GM12891 (cell line): Measurements from ENCODE around the gene KCNMA1.

Experiments
- PAX5 ChIP-seq: IDR thresholded peaks from 2 replicates; pipeline ENCODE4 v1.6.1; 2011; ENCODE audit warnings: low read length, moderate library complexity, mild to moderate bottlenecking; ENCODE audit not compliant: insufficient read depth, severe bottlenecking
- POLR2A ChIP-seq: IDR thresholded peaks from 2 replicates; pipeline ENCODE4 v1.6.1; 2011; ENCODE audit warnings: low read depth, low read length, control low read depth
- POLR2AphosphoS5 ChIP-seq: IDR thresholded peaks from 2 replicates; pipeline ENCODE4 v1.6.1; 2011; ENCODE audit warnings: low read depth, low read length, control low read depth
- SPI1 ChIP-seq: IDR thresholded peaks from 2 replicates; pipeline ENCODE4 v1.6.1; 2011; ENCODE audit warnings: low read depth, low read length, control low read depth
- TAF1 ChIP-seq: IDR thresholded peaks from 2 replicates; pipeline ENCODE4 v1.6.1; 2011; ENCODE audit warnings: low read depth, low read length, control low read depth

- TF ChIP-seq SPI1 (no peak), TAF1 (no peak), POLR2AphosphoS5 (no peak), POLR2A (no peak), PAX5 (no peak)
Observed at GRCh38 chr10:77168861-77169260, 468.7 kb downstream of the KCNMA1 start.
